Measurements from ENCODE around the gene VWA2. TPM values are rescaled to one million over a fixed set of nuclear protein-coding genes. Genes with fewer than 3 reads are reported as not detected.

Gene VWA2
- total and polyA plus RNA-seq, 10 of the 15 experiments (the other 5 are each of a cell fraction or from before 2014, with no cell fraction given) = 0.03 TPM; not detected in 9

GRCh38 chr10:114297136-114297705 is 58.2 kb downstream of the VWA2 start:
- no peak overlapping the region for H3K4me2 ChIP-seq (ENCODE audit: control insufficient read depth, insufficient read depth)
- ChIA-PET POLR2A (interaction anchor here (0.5 kb wide), 1 partner anchor 21 kb away, joined by 6 read pairs; no protein-coding TSS in a partner anchor), RAD21 (ENCODE audit: unreplicated experiment) (no interaction called here), SMC1A (ENCODE audit: uncharacterized antibody, unreplicated experiment) (no interaction called here), CTCF (no interaction called here)
- H3K27me3 ChIP-seq (replicated peaks in 1 of 2; ENCODE audit: control insufficient read depth in 2 of 2, insufficient read depth in 2 of 2, low read length in 1 of 2) = no peaks in the 10 kb centered on the region
- no peaks in the 10 kb centered on the region for H3K79me2 ChIP-seq (ENCODE audit: control insufficient read depth, insufficient read depth, low read length)
- ATAC-seq (no peak), FAIRE-seq (no peak), DNase-seq (ENCODE audit: low read depth, low spot score) (no peak)
- no peaks in the 10 kb centered on the region for H4K20me1 ChIP-seq (ENCODE audit: control insufficient read depth, insufficient read depth)
- H3K36me3 ChIP-seq (ENCODE audit: control insufficient read depth in 2 of 2, insufficient read depth in 2 of 2, low read length in 1 of 2) = no peaks in the 10 kb centered on the region
- in situ Hi-C loops (cut with MboI) (no loop called here), intact Hi-C loops (cut with micrococcal nuclease; ENCODE audit: unreplicated experiment) (no loop called here)
- WGBS (ENCODE audit: insufficient coverage, insufficient replicate concordance, low lambda C conversion rate, missing lambda C conversion rate) = 65% methylated on average over 13 of the region's 14 CpGs
- no TSS peak for BruUV-seq (replicated peaks)
- H3K9ac ChIP-seq (ENCODE audit: control insufficient read depth, insufficient read depth, low read length) = no peak overlapping the region
- H3K4me3 ChIP-seq = no peak overlapping the region
- H3K9me3 ChIP-seq (replicated peaks; ENCODE audit: control insufficient read depth, insufficient read depth, low read length) = peaks cover 7% of the 10 kb centered on the region; the same call in 1 of the 3 replicates
- no peak for TF ChIP-seq BHLHE40 (IDR thresholded peaks at IDR 0.05; ENCODE audit: borderline replicate concordance in 1 of 2, low read depth in 2 of 2, low read length in 1 of 2)
- TF ChIP-seq BCL3 (IDR thresholded peaks at IDR 0.05; ENCODE audit: borderline replicate concordance, insufficient read depth, low read depth, low read length, poor library complexity, severe bottlenecking) = no peak
- no peaks in the 10 kb centered on the region for H3K4me1 ChIP-seq (ENCODE audit: control insufficient read depth, insufficient read depth, low read length)
- no peak overlapping the region for H2AFZ ChIP-seq (ENCODE audit: control insufficient read depth, low read depth, low read length)
- no peak overlapping the region for H3K27ac ChIP-seq (ENCODE audit: control insufficient read depth, insufficient read depth)

GRCh38 chr10:114300036-114300645 is 61.1 kb downstream of the VWA2 start:
- CTCF ChIA-PET = interaction anchor here (0.7 kb wide), 1 partner anchor 502 kb away, joined by 3 read pairs; no protein-coding TSS in a partner anchor
- H4K20me1 ChIP-seq (ENCODE audit: control insufficient read depth, insufficient read depth) = no peaks in the 10 kb centered on the region
- SMC1A ChIA-PET (ENCODE audit: uncharacterized antibody, unreplicated experiment) = no interaction called here
- no peak for FAIRE-seq
- no peak overlapping the region for H3K9ac ChIP-seq (ENCODE audit: control insufficient read depth, insufficient read depth, low read length)
- BruUV-seq (replicated peaks) = no TSS peak
- TF ChIP-seq YY1 (IDR thresholded peaks at IDR 0.05; ENCODE audit: low read depth, low read length) (no peak), DPF2 (IDR thresholded peaks at IDR 0.05) (no peak), SIN3A (IDR thresholded peaks at IDR 0.05; ENCODE audit: low read depth, low read length) (no peak), POLR2AphosphoS5 (IDR thresholded peaks at IDR 0.05; ENCODE audit: low read length) (no peak), BCL3 (IDR thresholded peaks at IDR 0.05; ENCODE audit: borderline replicate concordance, insufficient read depth, low read depth, low read length, poor library complexity, severe bottlenecking) (no peak), MXI1 (IDR thresholded peaks at IDR 0.05; ENCODE audit: low read depth, low read length) (no peak), NBN (IDR thresholded peaks at IDR 0.05) (no peak)
- TF ChIP-seq, protein P1, sequence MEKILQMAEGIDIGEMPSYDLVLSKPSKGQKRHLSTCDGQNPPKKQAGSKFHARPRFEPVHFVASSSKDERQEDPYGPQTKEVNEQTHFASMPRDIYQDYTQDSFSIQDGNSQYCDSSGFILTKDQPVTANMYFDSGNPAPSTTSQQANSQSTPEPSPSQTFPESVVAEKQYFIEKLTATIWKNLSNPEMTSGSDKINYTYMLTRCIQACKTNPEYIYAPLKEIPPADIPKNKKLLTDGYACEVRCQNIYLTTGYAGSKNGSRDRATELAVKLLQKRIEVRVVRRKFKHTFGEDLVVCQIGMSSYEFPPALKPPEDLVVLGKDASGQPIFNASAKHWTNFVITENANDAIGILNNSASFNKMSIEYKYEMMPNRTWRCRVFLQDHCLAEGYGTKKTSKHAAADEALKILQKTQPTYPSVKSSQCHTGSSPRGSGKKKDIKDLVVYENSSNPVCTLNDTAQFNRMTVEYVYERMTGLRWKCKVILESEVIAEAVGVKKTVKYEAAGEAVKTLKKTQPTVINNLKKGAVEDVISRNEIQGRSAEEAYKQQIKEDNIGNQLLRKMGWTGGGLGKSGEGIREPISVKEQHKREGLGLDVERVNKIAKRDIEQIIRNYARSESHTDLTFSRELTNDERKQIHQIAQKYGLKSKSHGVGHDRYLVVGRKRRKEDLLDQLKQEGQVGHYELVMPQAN (conservative IDR thresholded peaks at IDR 0.05) = no peak
- TF ChIP-seq, protein P2, sequence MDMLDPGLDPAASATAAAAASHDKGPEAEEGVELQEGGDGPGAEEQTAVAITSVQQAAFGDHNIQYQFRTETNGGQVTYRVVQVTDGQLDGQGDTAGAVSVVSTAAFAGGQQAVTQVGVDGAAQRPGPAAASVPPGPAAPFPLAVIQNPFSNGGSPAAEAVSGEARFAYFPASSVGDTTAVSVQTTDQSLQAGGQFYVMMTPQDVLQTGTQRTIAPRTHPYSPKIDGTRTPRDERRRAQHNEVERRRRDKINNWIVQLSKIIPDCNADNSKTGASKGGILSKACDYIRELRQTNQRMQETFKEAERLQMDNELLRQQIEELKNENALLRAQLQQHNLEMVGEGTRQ (IDR thresholded peaks at IDR 0.05; ENCODE audit: borderline replicate concordance, low read depth, low read length) = no peak
- H3K27ac ChIP-seq (ENCODE audit: control insufficient read depth, insufficient read depth) = no peak overlapping the region
- no peak overlapping the region for H2AFZ ChIP-seq (ENCODE audit: control insufficient read depth, low read depth, low read length)
- no peaks in the 10 kb centered on the region for H3K79me2 ChIP-seq (ENCODE audit: control insufficient read depth, insufficient read depth, low read length)
- no peaks in the 10 kb centered on the region for H3K27me3 ChIP-seq (replicated peaks in 1 of 2; ENCODE audit: control insufficient read depth in 2 of 2, insufficient read depth in 2 of 2, low read length in 1 of 2)
- H3K36me3 ChIP-seq (ENCODE audit: control insufficient read depth in 2 of 2, insufficient read depth in 2 of 2, low read length in 1 of 2) = no peaks in the 10 kb centered on the region
- RAD21 ChIA-PET (ENCODE audit: unreplicated experiment) = no interaction called here
- intact Hi-C loops (cut with micrococcal nuclease; ENCODE audit: unreplicated experiment) (loop anchor here (5.0 kb wide), 3 partner anchors 247 to 503 kb away; no protein-coding TSS in a partner anchor), in situ Hi-C loops (cut with MboI) (loop anchor here (5.0 to 25.0 kb wide), 4 partner anchors 88 to 825 kb away; no protein-coding TSS in a partner anchor)
- no peak overlapping the region for H3K4me3 ChIP-seq
- DNase-seq (ENCODE audit: low read depth, low spot score) = no peak
- POLR2A ChIA-PET = no interaction called here
- H3K4me2 ChIP-seq (ENCODE audit: control insufficient read depth, insufficient read depth) = no peak overlapping the region
- H3K9me3 ChIP-seq (replicated peaks; ENCODE audit: control insufficient read depth, insufficient read depth, low read length) = peaks cover 7% of the 10 kb centered on the region; the same call in 1 of the 3 replicates
- peaks cover 8% of the 10 kb centered on the region for H3K4me1 ChIP-seq (ENCODE audit: control insufficient read depth, insufficient read depth, low read length)
- WGBS (ENCODE audit: insufficient coverage, insufficient replicate concordance, low lambda C conversion rate, missing lambda C conversion rate) = 45% methylated on average over 16 of the region's 16 CpGs
- no peak for ATAC-seq
